Neural progenitor cell (in vitro differentiated cells): ENCODE measurements around the gene PDCD11.

Experiments used
- CTCF ChIP-seq: fragments of 200-600 bp; sonication (generic); IDR thresholded peaks from 2 replicates; pipeline ENCODE4 v1.5.1; 2017; ENCODE audit warnings: antibody characterized with exemption, mild to moderate bottlenecking
- EZH2phosphoT487 ChIP-seq: fragments of 200-600 bp; sonication (generic); IDR thresholded peaks from 2 replicates; pipeline ENCODE4 v1.6.1; 2017; ENCODE audit warnings: antibody characterized with exemption

- TF ChIP-seq CTCF (no peak), EZH2phosphoT487 (no peak)
Observed at GRCh38 chr10:103480521-103480920, 84.1 kb downstream of the PDCD11 start.
